Measurements from ENCODE around the gene MTMR4.
"Not testable (repeated sequence)": the region's sequence is repeated elsewhere in the genome, so short reads cannot be mapped to it uniquely, and the experiment has no call there.

The MTMR4 gene

DNA sequence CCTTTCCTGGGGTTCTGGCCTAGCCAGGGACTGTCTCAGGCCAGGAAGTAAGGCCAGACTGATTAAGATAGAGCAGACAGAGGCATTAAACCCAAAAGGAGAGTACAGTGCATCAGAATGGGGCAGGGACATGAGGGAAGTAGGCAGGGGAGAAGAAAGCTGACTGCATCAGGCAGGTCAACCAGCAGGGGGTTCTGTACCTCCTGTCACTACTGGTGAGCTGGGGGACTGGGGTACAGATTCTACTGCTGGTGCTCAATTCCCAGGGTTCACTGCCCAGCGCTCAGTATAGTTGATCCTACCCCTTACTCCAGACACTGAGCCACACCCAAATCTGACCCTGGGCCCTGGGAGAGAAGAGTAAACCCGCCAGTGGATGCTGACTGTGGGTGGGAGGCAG lies 12.9 kb upstream of the MTMR4 start:
- no peak for DNase-seq (ENCODE audit: low read depth in 3 of 3, low spot score in 1 of 3)

DNA sequence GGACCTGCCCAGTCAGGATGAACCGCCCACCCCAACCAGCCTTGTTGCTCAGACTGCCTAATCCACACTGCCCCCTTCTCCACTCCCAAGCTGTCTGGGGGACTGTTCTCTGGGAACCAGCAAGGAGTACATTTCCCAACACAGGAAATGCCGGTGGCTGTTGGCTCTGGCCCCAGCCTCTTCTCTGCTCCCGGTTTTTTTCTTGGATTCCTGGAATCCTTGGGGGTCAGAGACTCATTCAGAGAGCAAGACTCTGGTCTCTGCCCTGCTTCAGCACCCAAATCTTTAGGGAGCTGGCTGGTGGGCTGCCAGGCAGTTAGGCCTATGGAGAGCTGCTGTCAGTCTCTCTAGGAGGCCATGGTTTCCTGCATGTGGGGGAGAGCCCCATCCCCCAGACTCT lies 10.8 kb upstream of the MTMR4 start:
- DNase-seq (ENCODE audit: low read depth in 3 of 3, low spot score in 1 of 3): no peak

DNA sequence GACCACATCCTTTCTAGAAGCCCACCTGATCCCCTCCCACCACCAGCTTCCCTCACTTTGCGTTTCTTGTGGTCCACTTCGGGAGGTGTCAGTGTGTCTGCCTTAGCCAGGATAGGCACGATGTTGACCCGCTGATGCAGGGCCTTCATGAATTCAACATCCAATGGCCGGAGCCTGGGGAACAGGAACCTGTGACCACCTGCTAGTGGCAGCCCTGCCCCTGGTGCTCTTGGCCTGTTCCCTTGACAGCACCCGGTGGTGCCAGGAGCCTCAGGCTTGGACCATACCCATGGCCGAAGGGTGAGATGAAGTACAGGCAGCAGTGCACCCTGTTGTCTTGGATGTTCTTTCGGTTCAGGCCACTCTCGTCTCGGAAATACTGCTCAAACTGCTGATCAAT lies 7.2 kb upstream of the MTMR4 start:
- DNase-seq (ENCODE audit: low read depth in 3 of 3, low spot score in 1 of 3): no peak

DNA sequence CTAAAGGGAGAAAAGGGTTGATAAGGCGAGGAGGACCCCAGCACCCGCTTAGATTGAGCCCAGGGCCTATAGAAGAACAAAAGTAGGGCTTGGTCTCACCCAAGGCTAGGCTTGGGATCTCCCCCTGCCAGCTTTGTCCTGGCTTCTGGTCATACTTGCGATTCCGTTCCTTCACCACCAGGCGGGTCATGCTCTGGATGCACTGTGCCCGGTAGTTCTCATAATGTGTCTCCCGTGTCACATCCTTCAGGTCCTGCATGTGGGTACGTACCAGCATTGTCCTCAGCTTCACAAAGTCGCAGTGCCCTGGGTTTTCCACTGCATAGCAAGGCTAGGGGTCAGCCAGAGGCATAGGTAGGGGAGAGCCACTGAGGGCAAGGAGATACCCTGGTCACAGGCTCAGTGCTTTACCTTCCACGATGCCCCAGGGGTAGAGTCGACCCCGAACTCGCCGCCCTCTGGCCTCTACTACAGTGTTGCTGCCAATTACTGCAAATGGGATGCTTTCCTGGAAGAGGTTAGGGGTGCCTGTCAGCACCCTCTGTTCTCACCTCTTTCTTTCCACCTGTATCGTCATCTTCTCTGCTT lies 6.5 kb upstream of the MTMR4 start:
- DNase-seq (ENCODE audit: low read depth in 3 of 3, low spot score in 1 of 3): no peak

DNA sequence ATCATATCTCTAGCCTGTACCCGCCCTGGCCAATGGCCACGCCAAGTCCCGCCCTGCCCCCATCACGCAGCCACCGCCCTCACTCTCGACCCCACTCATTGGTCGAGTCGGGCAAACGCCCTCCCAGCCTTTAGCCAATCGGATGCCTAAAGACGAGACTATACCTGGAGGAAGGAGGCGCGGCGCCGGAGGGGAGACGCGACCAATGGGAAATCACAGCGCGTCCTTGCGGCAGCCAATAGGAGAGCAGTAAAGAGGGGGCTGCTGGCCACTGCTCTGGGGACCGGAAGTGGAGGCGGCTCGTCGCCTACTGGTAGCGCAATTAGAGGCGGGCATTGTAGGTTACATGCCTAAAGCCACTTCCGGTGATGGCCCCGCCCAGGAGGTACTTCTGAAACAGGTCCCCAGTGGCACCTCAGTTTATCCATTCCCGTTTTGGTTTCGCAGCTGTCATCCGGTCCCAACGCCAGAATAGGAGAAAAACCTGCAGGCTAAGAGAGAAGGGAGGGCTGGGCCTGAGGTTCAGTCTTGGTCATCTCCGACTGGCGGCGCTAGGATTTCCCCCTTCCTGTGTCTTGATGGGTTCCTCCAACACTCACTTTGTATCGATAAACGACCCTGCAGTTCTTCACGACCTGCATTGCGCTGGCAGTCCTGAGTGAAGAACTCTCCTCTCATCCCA lies 3.6 kb upstream of the MTMR4 start:
- DNase-seq (ENCODE audit: low read depth in 3 of 3, low spot score in 1 of 3): peak; percentile 94 to 99 (median 98)

DNA sequence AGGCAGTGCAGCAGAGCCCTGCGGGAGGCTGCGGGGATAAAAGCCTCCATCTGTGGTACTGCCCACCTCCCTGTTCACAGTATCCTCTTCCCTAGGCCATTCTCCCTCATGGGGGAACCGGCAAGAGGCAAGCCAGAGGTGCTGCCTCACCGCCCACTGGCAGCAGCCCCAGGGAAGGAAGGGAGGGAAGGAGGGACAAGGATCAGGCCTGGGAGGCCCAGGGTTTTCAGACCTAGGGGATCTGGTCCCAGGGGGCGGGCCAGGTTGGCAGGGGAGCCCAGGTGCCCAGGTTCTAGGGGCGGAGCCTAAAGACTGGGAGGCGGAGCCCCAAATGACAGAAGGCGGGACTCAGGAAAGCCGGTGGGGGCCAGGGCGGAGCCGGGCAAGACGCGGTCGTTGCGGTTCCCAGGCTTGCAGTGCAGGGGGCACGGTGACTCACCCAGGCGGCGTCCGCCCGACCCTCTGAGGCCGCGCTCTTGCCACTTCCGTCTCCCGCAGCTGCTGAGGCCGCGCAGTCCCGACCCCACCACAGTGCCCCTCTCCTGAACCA lies 3.0 kb upstream of the MTMR4 start:
- DNase-seq (ENCODE audit: low read depth in 3 of 3, low spot score in 1 of 3): no peak

DNA sequence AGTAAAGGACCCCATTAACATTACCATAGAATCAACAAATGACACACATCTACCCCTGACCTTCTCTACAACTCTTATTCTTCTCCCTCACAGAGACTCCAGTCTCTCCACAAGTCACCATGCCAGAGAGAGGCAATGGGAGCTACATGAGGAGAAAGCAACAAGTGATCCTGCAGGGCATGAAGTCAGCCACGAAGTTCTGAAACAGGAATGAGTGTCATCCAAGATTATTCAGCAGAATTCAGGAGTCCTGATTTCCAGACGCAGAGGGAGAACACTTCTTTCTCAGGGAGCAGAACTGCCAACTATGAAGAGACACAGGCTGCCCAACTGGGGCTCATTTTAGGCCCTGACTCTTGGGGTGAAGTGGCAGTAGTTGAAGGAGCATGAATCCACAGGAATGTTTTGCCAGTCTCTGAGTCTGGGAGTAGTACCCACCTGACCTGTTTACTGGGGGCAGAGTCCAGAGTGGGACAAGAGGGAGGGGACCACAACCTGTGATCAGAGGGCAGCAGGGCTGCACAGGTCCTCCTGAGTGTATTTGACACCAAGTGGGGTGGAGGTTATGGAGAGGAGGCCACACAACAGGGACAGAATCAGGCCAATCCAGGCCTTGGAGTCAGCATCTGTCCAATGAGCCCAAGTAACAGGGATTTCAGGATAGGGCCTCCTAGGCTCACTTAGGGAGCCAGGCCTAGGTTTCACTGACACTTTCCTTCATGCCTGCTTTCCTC lies 2.4 kb upstream of the MTMR4 start:
- no peak for DNase-seq (ENCODE audit: low read depth in 3 of 3, low spot score in 1 of 3)

DNA sequence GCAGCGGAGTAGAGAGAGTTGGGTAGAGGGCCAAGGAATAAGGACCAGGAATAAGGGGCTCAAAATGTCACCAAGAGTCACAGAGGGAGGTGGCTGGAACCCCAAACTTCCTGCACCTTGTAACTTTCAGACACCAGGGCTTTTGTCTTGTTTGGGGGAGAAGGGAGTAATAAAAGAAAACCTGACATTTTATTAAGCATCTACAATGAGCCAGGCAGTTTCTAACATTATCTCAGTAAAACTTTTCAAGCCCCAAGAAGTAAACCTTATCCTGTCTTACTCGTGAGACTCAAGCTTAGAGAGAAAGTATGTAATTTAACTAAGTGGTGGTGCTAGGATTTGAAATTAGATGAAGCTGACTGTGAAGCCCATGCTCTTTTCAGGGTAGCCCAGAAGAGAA lies 848 bp upstream of the MTMR4 start:
- no peak for DNase-seq (ENCODE audit: low read depth in 3 of 3, low spot score in 1 of 3)

DNA sequence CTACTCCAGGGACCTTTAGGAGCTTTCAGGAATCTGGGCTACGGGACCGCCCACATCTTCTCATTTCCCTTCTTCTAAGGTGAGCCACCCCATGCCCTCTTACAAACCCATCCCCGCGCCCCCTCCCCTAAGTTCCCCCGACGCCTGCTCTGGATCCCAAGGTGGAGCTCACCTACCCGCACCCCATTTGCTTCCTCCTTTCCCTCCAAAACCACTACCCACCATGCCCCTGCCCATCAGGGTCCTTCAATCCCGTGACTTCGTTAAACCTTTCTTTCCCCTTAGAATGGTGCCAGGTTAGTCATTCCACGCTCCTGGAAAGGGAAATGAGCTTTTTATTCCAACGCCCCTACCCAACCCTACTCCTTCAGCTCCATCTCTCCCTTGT lies 326 bp upstream of the MTMR4 start:
- DNase-seq (ENCODE audit: low read depth in 3 of 3, low spot score in 1 of 3): no peak

DNA sequence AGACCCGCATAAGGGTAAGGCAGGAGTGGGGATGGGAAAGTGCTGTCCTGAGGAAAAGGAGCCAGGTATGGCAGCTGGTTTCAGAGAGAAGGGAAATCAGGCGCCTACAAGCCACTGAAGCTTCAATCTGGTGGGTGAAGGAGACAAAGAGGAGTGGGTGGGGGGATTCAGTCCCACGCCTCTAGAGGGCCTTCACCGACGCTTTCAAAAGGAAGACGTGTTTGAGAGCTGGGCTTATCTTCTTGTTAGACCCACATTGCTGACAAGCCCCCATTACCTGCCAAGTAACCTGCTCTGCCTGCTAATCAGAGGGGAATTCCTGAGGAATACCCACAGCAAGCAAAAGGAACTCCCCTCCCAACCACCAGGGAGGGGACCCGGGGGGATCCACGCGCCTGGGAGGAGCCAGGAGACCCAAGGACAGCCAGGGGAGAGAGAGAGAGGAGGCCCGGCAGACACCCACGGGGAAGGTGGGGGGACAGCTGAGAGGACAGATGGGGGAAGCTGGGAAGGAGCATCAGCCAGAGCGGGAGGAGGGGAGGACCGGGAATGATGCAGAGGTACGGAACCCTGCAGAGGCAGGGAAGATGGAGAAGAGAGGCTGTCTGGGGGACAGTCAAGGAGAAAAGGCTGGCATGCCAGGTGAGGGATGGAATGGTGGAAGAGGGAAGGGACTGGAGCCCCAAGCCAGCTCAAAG lies 1.0 kb downstream of the MTMR4 start:
- no peak for DNase-seq (ENCODE audit: low read depth in 3 of 3, low spot score in 1 of 3)

DNA sequence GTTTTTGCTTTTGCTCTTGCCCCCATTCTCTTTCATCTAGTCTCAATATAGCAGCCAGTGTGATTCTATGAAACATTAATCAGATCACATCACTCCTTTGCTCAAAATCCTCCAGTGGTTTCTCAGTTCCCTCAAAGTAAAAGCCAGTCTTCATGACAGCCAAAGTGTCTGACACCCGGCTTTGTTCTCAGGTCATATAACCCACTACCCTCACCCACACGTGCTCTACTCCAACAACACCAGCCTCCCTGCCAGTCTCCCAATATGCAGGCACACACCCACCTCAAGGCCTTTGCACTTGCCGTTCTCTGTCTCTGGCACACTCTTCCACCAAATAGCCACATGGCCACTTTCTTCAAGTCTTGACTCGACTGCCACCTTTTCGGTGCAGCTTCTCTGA lies 4.4 kb downstream of the MTMR4 start:
- DNase-seq (ENCODE audit: low read depth in 3 of 3, low spot score in 1 of 3): no peak

DNA sequence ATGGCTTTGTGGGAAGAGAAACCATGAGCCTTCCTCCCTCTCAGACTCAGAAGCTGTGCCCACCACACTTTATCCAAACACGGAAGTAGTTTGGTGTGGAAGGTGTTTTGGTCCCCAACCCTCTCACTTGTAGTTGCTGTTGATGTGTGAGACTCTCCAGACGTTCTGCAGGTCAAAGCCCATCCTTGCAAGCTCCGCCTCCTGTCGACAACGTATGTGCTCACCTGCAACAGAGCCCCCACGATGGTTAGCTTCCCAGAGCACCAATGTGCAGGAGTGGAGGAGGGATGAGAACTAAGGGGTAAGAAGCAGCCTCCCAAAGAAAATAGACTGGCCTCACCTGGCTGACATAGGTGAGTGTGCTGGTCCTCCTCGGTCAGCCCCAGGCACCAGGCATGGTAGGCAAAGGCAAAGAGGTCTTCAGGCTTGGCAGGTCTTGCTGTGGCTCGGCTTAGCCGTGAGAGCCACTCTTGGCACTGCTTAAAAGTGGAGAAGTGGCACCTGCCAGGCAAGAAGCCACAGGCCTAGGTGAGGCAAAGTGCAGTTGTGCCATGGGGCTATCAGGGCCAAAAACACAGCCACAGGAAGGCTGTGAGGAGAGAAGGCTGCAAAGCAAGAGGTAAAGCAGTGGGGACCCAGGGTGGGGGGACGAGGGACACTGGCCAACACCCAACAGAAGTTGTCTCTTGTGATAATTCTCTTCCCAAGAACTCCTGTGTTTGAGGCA lies 5.9 kb downstream of the MTMR4 start:
- no peak for DNase-seq (ENCODE audit: low read depth in 3 of 3, low spot score in 1 of 3)

DNA sequence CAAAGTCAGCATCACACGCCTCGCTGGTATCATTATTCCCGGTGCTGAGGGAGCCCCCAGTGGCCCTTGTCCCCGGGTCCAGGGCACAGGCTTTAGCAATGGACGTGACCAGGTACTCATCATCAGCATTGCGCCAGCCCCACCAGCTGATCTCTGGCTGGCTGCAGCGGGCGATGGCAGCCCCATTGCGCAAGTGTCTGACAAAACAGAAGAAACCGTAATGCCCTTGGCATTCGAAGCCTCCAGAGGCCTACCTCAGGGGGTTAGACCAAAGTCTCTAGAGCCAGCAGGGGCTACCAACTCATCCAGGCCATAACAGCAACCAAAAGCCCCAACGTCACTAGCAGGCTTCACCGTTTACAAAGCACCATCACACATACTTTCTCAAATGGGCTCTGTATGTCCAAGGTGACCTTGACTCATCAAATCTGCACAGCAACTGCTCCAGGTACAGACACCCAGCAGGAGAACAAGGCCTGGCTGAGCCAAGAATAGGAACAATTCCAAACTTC lies 7.3 kb downstream of the MTMR4 start:
- no peak for DNase-seq (ENCODE audit: low read depth in 3 of 3, low spot score in 1 of 3)

DNA sequence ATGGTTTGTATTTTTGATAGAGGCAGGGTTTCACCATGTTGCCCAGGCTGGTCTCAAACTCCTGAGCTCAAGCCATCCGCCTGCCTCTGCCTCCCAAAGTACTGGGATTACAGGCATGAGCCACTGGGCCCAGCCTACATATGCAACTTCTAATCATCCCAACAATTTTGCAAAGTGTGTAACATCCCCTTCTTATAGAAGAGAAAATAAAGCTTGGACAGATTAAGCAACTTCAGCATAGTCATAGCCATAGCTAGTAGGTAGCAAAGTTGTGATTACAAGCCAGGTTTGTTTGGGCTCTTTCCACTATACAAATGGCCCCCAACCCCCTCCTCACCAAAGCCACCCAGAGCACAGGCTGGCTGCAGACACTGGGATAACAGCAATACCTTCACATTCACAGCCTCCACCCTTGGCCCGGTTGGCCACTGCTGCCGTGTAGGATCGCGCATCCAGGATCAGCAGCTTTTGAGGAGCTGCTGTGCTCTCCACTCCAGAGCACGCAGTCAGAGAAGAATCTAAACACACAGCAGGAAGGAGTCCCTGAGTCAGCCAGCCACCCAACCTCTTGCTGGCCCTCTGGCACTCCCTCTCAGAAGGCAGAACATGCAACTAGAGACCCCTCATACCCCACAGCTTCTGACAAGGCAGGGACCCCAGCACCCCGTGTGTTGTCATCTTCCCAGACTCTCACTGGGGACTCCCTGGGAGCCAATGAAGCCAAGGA lies 7.9 kb downstream of the MTMR4 start:
- DNase-seq (ENCODE audit: low read depth in 3 of 3, low spot score in 1 of 3): no peak

DNA sequence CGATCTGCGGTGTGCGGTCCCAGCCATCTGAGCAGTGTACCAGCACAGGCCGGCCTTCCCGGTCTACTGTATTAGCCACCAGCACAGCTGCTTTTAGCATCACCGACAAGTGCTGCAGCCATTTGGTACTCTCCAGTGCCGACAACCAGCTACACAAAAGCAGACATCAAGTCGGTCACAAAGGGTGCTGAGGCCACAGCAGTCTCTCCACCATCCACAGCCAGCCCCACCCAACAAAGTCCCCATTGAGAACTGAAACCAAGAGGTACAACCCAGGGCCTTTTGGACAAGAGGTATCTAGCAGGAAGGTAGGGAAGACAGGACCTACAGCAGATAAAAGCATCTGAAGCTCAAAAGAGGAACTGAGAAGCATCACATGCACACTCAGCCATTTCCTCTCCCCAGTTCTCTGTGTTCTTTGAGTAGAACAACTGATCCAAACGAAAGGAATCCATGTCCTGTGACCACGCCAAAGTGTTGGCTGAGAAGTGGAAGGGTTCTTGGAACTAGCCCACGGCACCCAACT lies 9.5 kb downstream of the MTMR4 start:
- no peak for DNase-seq (ENCODE audit: low read depth in 3 of 3, low spot score in 1 of 3)

DNA sequence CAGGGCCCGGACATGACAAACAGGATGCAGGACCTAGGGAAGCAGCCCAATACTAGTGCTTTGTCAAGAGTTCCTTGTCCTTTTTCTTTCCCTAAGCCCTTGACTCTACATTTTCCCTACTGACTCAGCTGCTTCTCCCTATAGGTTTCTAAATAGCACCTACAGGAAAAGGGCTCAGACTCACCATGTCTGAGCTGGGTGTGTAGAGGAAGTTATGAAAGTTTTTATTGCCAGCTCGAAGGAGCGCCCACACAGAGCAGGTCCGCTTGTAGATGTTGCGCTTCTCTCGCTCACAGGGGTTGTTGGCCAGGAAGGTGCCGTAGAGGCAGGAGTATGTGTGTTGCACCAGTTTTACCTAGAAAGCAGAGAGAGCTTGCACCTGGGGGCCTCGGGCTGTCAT lies 10.6 kb downstream of the MTMR4 start:
- DNase-seq (ENCODE audit: low read depth in 3 of 3, low spot score in 1 of 3): no peak

DNA sequence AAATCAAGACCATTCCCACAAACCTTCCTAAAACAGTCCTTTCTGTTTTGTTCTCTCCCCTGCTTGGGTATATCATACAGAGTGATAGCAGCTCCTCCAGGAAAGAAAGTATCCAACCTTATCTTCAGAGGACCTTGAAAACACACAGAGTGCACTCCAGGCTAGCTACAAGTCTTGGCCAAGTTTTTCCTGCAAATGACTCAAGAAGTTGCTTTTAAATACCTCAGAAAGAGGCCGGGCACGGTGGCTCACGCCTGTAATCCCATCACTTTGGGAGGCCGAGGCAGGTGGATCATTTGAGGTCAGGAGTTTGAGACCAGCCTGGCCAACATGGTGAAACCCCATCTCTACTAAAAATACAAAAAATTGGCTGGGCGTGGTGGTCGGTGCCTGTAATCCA lies 11.3 kb downstream of the MTMR4 start:
- not testable (repeated sequence) for DNase-seq (ENCODE audit: low read depth in 3 of 3, low spot score in 1 of 3)

DNA sequence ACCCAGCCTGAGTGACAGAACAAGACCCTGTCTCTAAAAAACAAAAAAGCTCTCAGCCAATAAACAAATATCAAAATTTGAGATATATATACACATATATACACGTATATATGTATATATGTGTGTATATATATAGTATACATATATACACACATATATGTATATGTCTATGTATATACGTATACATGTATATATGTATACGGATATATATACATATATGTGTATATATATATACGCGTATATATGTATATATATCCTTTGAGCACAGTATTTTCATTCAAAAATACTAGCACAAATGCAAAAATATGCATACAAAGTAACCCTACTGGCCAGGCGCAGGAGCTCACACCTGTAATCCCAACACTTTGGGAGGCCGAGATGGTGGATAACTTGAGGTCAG lies 13.0 kb downstream of the MTMR4 start:
- no peak for DNase-seq (ENCODE audit: low read depth in 3 of 3, low spot score in 1 of 3)

DNA sequence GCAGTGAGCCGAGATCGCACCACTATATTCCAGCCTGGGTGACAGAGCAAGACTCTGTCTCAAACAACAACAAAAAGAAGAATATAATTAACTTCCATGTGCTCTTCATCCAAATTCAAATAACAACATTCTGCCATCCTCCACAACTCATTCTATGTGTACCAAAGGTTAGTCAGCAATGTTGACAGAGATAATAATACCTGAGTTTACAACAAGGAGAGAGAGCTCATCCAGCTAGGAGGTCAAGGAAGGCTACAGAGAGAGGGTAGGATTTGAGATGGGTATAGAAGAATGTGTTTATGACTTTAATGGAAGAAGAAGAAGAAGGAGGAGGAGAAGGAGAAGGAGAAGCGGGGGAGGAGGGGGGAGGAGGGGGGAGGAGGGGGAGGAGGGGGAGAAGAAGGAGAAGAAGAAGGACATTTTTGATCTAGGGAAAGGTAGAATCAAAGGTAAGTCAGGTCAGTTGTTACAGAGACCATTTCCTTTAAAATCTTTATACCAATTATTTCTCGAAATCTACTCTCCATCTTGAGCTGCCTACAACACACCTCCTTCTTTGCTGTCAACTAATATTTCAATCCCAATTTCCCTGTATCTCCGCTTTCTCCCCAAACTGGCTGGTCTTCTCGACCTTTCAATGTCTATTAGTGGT lies 16.1 kb downstream of the MTMR4 start:
- DNase-seq (ENCODE audit: low read depth in 3 of 3, low spot score in 1 of 3): no peak

Measured in stimulated activated CD4-positive, alpha-beta T cell treated with anti-CD3 and anti-CD28 coated beads, TNF-alpha, amount 100 ng/mL, for 1 hour (primary cell).